ENCODE results near the gene MT1M.

- TF ChIP-seq POLR2AphosphoS5 (IDR thresholded peaks at IDR 0.05) (peak in 2 of 3 donors; percentile 62 to 78), CTCF (IDR thresholded peaks at IDR 0.05 in 8 of 11, conservative IDR thresholded peaks at IDR 0.05 in 3 of 11) (peak in 10 of 11 experiments; percentile 20 to 54 (median 24)), POLR2A (IDR thresholded peaks at IDR 0.05) (no peak)
Observed at GRCh38 chr16:56643080-56643778, 10.8 kb downstream of the MT1M start.
